Epithelial cell of esophagus (primary cell): ENCODE data around the gene ULBP1.
"Not testable (repeated sequence)": the region's sequence is repeated elsewhere in the genome, so short reads cannot be mapped to it uniquely, and the experiment has no call there.

Experiments
- DNase-seq: peaks from one replicate; pipeline ENCODE4 v3.0.0; 2010; ENCODE audit warnings: low read depth
- H3K4me3 ChIP-seq: 2 replicates; pipeline ENCODE4 v1.5.1; 2011; ENCODE audit warnings: mild to moderate bottlenecking, low read length, control low read depth
- CTCF ChIP-seq: IDR thresholded peaks from 2 replicates; pipeline ENCODE4 v1.5.1; 2011; ENCODE audit warnings: low read depth, mild to moderate bottlenecking, low read length, control low read depth, inconsistent platforms; ENCODE audit not compliant: insufficient read depth; ENCODE audit errors: missing control alignments

The ULBP1 gene

GRCh38 chr6:149925974-149926777 lies 37.6 kb upstream of the ULBP1 start:
- TF ChIP-seq CTCF = peak; percentile 93
- peak overlapping the region; percentile 47 for H3K4me3 ChIP-seq
- DNase-seq = peak; percentile 83

- DNase-seq = not testable (repeated sequence)
Measured at GRCh38 chr6:149927025-149927424, 36.7 kb upstream of the ULBP1 start.

GRCh38 chr6:149929422-149929821 lies 34.3 kb upstream of the ULBP1 start:
- DNase-seq = no peak
- peak; percentile 39 for TF ChIP-seq CTCF
- no peak overlapping the region for H3K4me3 ChIP-seq

More at GRCh38 chr6:149927025-149927424, 36.7 kb upstream of the ULBP1 start:
- H3K4me3 ChIP-seq = not testable (repeated sequence)

GRCh38 chr6:149931501-149931900 lies 32.2 kb upstream of the ULBP1 start:
- no peak for TF ChIP-seq CTCF
- H3K4me3 ChIP-seq = no peak overlapping the region
- DNase-seq = no peak

- DNase-seq = no peak
- no peak for TF ChIP-seq CTCF
- no peak overlapping the region for H3K4me3 ChIP-seq
Measured at GRCh38 chr6:149933036-149933435, 30.7 kb upstream of the ULBP1 start.

GRCh38 chr6:149933461-149933860 lies 30.3 kb upstream of the ULBP1 start:
- TF ChIP-seq CTCF = no peak
- no peak for DNase-seq
- H3K4me3 ChIP-seq = no peak overlapping the region

GRCh38 chr6:149934249-149935156 lies 29.2 kb upstream of the ULBP1 start:
- H3K4me3 ChIP-seq = no peak overlapping the region
- TF ChIP-seq CTCF = peak; percentile 68
- DNase-seq = peak; percentile 70
